ENCODE measurements around the gene ATF7.

DNA sequence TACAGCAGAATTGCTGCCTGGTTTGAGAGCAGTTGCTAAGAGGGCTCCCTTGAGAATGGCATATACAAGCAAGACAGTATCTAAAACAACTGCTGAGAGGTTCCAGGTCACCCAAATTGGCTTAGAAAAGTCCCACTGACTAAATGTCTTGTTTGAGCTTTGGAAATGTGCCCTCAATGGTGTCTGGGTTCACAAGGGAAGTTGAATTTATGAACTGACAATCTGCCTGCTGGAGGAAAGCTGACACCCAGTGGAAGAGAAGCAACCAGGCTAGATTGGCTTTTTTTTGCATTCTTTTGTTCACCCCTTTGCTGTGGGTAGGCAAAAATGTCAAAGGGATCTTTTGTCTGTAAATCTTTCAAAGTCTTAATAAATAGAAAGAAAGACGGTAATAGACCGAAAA lies 74.3 kb downstream of the ATF7 start:
- TF ChIP-seq, protein P1, sequence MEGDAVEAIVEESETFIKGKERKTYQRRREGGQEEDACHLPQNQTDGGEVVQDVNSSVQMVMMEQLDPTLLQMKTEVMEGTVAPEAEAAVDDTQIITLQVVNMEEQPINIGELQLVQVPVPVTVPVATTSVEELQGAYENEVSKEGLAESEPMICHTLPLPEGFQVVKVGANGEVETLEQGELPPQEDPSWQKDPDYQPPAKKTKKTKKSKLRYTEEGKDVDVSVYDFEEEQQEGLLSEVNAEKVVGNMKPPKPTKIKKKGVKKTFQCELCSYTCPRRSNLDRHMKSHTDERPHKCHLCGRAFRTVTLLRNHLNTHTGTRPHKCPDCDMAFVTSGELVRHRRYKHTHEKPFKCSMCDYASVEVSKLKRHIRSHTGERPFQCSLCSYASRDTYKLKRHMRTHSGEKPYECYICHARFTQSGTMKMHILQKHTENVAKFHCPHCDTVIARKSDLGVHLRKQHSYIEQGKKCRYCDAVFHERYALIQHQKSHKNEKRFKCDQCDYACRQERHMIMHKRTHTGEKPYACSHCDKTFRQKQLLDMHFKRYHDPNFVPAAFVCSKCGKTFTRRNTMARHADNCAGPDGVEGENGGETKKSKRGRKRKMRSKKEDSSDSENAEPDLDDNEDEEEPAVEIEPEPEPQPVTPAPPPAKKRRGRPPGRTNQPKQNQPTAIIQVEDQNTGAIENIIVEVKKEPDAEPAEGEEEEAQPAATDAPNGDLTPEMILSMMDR (conservative IDR thresholded peaks at IDR 0.05 in 1 of 2, IDR thresholded peaks at IDR 0.05 in 1 of 2; ENCODE audit: extremely low read depth in 1 of 2, insufficient read depth in 1 of 2, low read depth in 1 of 2, low read length in 2 of 2) = no peak
- TF ChIP-seq EZH2 (IDR thresholded peaks at IDR 0.05; ENCODE audit: borderline replicate concordance, low read length) = no peak
